HG03159 (cell line): ENCODE results near the gene POLR2B.
"Not testable (repeated sequence)": the region's sequence is repeated elsewhere in the genome, so short reads cannot be mapped to it uniquely, and the experiment has no call there.

ENCODE experiments used
- ATAC-seq: cut with Tn5 transposase; IDR thresholded peaks from one replicate; pipeline ENCODE4 v1.9.1; 2021; ENCODE audit warnings: mild to moderate bottlenecking, moderate library complexity; ENCODE audit not compliant: unreplicated experiment

The POLR2B gene

DNA sequence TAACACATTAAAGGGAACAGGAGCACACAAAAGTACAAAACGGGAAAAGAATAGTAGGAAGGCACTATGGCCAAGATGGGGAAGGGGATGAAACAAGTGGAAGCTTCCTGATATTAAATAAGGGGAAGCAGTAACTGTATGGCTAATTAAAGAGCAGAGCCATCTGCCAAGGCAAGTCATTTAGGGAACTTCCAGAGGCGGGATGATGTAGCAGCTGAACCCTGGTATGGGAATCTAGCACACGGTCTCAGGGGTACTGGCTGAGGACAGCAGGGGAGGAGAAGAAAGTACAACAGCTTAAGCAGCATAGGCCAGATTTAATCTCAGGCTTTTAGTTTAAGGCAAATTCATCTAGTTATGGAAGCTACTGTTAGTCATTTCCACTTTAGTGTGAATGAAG is 72.4 kb downstream of the POLR2B start:
- no peak for ATAC-seq

DNA sequence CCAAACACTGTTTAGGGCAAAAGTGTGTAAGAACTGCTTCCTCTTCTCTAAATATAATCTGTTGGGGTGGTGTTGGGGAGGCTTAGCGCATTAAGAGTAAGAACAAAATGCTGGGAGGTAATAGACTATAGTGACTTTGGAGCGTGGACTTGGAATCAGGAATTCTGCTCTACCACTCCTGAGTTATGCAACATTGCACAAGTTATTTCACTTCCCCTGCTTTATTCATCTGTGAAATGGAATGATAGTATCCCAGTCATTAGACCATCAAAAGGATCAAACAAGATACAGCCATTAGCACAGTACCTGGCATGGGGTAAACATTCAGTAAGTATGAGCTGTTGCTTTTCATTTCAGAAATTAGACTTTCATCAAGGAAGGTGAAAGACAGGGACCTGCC is 72.8 kb downstream of the POLR2B start:
- ATAC-seq: no peak

DNA sequence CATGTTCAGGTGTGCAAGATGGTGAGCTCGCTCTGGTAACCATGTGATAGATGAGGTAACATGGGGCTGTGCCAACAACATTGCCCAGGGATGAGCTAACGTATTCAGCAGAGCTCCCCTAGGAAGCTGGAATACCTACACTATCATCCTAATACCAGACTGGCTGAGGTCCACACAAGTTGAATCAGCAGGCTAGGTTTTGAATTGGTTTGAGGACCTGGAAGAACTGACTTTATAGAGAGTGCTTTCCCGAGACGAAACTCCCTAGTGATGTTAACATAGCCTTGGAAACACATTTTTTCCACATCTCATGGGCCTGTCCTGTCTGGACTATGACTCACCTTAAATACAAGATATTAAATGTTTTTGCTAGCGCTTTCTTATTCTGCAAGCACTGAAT is 74.8 kb downstream of the POLR2B start:
- ATAC-seq: no peak

DNA sequence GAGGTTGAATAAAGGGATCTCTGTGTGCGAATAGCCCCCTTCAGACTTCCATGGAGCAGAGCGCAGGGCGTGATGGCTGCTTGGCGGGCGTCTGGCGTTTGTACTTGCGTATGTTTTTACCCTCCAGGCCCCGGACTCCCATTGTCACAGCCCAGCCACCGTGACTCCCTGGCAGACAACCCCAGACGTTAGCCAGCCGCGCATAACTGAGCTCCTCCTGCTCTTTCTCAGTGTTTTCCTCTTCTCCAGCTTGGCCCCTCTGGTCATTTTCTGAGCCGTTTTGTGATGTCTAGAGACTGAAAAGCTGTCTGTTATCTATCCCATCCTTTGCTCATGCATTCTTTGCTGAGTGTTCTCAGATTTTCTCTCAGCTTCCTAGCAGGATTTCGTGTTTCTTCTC is 77.2 kb downstream of the POLR2B start:
- no peak for ATAC-seq

DNA sequence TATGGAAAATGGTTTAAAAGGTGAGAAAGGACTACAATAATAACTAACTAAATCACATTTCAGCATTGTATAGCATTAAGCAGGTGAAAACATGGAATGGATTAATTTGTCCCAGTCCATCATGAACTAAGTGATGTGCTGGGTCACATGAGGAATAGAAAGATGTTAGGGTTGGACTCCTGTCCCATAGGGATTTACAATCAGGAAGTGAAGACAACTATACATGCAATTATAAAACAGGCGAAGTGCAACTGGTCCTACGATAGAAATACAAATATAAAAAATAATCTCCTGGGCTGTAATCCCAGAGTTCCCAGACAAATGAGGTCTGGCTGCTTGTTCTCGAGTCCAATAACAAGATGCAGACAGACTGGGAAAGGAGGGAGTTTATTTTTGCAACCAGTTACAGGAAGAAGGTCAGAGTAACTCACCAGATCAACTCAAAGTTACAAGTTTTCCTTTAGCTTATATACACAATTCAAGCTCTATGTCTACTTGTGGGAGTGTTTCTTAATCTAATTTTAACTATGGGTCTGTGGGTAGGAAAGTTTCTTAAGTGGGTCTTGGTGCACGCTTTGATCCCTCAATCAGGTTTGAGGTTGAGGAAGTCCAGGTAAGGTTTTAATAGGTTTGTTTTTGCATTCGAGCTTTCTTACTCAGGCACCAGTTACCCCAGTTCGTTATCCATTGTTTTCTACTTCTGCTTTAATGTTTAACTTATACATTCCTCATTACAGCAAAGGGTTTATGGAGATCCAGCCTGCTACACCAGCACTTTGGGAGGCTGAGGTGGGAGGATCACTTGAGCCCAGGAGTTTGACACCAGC is 81.4 kb downstream of the POLR2B start:
- ATAC-seq: no peak

DNA sequence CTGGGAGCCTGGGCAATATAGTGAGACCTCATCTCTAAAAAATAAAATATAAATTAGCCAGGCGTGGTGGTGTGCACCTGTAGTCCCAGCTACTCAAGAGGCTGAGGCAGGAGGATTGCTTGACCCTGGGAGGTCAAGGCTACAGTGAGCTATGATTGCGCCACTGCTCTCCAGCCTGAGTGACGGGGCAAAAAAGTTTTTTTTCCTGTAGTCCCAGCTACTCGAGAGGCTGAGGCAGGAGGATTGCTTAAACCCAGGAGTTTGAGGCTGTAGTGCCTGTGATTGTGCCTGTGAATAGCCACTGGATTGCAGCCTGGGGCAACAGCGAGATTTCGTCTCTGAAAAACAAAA is 82.0 kb downstream of the POLR2B start:
- ATAC-seq: not testable (repeated sequence)

DNA sequence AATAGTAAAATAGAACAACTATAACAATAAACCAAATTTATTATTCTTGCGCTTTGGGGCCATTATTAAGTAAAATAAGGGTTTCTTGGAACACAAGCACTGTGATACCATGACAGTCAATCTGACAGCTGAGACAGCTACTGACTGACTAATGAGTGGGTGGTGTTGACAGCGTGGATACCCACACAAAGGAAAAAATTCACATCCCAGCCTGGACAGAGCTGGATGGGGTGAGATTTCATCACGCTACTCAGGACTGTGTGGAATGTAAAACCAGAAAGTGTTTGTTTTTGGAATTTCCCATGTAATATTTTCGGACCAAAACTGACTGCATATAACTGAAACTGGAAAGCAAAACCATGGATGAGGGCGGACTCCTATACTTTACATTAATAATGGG is 82.7 kb downstream of the POLR2B start:
- no peak for ATAC-seq

DNA sequence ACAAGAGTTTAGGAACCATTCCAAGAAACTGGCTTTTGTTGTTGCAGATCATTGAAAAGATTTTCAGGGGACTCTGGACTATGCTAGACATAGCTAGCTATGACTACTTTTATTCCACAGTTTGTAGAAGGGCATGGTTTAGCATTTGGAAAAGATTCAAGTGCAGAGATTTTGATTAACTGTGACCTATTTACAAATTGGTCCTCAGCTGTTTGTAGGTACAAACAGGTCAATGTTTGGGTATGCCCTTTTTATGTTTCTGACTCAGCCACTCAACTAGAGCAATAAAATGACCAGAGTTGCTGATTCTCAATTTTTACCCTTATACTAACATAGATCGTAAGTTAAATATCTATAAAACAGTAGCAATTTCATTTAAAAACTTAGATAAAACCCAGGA is 84.8 kb downstream of the POLR2B start:
- no peak for ATAC-seq

DNA sequence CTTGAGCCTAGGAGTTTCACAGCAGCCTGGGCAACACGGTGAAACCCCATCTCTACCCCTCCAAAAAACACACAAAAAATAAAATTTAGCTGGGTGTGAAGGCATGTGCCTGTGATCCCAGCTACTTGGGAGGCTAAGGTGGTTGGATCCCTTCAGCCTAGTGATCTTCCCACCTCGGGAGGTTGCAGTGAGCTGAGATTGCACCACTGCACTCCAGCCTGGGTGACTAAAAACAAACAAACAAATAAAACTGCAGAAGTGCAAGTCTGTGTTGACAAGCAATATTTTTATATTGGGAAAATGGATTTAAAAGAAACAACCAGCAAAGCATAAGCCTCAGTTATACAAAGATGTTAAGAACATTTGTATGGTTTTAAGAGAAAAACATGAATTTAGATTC is 85.4 kb downstream of the POLR2B start:
- ATAC-seq: no peak

DNA sequence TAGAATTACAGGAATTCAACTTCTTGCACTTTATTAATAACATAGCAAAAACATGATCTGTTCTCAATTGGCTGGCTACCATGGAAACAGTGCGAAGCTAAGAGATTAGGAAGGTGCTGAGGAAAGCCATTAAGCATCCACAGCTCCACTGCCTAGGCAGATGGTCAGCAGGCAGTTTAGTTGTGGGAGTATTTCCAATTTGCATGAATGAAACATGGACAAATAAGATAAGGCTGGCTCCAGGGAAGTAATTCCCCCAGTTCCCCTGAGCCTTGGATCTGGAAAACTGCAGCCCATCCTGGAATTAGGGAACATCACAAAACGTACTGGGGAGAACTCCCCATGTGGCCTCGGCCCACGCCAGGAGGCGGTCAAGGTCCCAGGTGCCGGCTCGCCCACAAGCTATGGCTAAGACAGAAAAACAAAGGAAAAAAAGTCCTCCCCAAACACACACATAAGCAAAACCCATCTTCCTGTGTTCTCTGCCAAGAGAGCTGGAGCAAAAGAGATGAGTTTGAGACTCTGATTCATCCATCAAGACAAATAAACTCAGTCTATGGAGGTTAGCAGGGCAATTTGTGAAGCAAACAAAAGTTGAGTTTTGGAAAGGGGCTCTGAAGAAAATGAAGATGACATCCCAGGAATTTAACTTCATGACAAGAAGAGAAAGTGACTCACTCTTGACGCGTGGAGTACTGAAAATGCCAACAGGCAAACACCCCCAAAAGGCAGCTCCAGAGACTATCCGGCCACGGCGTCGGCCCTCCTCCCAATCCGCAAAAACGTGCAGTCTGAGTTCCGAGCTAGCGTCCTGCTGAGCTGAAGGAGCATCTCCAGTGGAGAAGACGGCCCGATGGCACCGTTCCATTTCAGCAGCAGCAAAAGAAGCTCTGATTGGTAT is 86.4 kb downstream of the POLR2B start:
- ATAC-seq: no peak

DNA sequence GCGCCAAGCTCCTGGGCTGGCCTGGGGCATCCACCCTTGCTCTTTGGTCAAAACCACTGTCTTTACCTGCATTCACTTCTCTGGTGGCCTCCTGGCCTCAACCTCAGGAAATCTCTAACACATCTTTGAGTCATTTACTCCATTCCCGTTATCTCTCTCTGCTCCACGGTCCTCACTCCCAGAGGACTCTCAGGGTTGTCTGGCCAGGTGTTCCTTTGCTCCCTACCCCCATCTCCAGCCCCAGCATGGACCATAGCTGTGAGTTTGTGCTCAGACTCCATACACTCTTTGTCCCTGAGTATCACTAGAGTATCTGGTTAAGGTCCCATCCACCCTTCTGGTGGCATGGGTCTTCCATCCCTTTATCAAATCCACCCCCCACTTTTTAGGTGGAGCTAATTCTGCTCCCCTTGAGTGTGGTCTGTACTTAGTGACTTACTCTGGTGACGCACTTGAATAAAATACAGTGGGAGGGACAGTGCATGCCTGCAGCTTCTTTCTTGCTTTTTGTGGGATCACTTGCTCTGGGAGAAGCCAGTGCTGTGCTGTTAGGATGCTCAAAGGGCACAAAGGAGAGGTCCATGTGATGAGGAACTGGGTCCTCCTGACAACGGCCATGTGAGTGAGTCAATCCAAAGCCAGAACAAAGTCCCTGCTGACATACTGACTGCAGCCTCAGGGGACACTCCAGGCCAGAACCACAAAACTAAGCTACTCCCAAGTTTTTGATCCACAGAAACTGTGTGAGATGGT is 87.2 kb downstream of the POLR2B start:
- no peak for ATAC-seq

DNA sequence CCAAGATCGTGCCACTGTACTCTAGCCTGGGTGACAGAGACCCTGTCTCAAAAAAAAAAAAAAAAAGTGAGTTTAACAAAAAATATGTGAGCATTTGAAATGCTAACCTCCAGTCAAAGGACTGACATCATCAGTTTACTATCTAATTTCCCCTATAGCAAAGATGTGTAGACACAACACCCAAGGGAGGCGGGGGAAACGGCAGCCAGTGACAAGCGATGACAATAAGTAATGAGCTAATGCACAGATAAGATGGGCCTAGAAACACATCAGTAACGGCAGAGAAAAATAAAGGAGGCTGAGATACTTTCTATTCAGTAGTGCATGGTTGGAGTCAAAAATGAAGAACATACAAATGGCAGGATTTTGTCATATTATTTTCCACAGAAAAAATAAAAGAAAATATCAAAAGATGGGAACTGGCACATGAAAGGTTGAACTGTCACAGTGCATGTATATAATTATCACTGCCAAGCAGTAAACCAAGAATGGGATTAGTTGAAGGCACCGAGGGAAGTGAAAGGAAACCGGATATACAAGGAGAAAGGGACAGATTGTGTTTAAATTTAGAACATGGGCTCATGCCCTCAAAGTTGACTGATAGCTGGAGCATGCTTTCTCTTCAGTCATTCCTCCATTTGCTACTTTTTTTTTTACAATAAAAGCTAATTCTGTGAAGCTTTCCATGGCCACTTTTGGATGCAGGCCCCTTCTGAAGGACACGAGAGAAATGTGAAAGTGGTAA is 89.7 kb downstream of the POLR2B start:
- no peak for ATAC-seq

DNA sequence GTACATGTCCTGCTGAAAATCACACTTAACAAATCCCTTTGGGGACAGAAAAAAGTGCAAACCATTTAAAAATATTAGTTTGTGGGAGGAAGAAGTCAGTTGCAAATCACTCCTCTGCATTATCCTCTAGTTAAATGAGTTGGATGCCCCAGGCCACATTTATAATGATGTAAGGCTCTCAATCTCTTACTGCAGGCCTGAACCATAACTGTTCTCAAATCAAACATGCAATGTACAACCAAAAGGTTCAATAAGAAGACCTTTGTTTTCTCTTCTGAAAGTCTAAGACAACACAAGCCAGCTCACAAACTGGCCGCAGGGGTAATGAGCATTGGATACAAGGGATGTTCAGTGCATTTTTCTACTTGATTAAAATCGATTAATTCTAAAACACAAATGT is 91.8 kb downstream of the POLR2B start:
- no peak for ATAC-seq

DNA sequence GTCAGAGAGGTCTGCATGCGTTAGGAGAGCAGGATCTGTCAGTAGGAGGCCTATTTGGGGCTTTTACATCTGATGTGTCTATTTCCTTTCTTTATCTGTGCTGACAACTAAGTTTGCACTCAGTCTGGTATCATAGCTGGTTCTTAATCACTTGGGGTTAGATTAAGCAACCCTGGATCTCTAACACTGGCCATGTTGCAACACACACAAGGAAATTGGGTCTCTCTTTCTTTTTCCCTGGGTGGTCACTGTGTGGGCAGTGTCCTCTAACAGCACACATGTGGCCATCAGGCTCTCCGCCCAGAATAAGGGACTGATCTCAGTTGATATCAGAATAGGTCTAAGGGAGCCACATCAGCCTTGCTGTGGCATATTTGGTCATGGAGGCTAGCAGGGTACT is 92.6 kb downstream of the POLR2B start:
- ATAC-seq: no peak

DNA sequence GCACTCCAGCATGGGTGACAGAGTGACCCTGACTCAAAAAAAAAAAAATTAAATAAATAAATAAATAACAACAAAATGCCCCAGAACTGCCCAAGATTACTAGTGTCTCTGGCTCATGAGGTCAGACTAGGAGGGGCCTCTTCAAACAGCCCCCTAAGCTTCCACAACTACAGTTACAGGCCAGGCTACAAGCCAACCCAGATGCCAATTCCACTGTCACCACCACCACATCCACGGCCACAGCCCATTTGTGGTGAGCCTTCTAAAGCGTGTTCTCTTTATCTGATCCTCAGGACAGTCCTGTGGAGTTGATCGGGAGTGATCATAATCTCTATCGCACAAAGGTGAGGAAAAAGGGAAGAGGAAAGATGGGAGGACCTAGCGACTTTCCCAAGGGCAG is 94.9 kb downstream of the POLR2B start:
- no peak for ATAC-seq

DNA sequence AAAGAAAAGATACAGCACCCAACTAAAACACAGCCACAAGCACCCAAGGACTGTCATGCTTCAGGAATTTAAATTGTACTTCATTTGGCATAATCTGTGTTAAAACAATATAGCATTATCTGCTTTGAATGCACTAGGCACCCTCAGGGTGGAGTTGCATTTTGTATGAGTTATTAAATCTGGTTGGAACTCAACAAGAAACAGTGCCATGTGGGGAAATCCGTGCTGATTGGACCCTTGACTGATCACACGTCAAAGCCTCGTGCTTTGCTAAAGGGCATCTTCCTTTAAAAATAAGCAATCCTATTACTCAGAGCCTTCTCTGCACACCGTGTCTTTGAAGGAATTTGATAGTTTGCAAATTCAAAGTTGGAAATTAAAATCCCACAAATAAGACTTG is 96.0 kb downstream of the POLR2B start:
- ATAC-seq: no peak

DNA sequence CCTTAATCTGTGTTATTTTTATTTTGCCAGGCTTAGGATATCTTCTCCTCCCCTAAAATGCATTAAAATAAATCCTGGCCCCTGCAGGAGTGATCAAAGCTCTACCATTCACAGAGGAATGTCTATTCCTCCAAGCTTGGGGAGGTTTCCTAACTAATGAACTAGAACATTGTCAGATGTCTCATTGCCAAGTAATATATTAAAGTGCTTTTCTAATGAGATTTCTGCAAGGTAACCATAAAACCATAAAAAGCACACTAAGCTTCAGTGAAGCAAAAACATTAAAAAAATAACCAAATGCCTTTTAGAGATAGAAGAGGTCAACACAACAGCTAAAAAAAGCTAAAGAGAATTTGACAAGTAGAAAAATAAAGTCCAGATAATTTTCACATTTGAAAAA is 96.7 kb downstream of the POLR2B start:
- ATAC-seq: no peak

DNA sequence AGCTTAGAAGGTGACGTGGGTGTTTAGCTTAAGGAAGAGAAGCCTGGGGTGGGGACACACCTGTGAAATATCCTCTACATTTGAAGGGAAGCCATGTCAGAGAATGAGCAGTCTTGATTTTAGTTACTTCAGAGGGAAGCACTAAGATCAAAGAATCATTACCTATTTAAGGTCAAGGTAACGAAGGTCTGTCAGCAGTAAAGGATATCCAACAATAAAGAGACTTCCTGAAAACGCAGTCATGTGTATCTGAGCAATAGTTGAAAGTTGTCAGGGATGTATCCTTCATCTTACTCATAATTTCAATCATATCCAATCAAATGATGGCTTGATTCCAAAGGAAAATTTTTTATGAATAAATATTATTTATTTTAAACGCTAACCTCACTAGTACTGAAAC is 98.0 kb downstream of the POLR2B start:
- ATAC-seq: no peak

DNA sequence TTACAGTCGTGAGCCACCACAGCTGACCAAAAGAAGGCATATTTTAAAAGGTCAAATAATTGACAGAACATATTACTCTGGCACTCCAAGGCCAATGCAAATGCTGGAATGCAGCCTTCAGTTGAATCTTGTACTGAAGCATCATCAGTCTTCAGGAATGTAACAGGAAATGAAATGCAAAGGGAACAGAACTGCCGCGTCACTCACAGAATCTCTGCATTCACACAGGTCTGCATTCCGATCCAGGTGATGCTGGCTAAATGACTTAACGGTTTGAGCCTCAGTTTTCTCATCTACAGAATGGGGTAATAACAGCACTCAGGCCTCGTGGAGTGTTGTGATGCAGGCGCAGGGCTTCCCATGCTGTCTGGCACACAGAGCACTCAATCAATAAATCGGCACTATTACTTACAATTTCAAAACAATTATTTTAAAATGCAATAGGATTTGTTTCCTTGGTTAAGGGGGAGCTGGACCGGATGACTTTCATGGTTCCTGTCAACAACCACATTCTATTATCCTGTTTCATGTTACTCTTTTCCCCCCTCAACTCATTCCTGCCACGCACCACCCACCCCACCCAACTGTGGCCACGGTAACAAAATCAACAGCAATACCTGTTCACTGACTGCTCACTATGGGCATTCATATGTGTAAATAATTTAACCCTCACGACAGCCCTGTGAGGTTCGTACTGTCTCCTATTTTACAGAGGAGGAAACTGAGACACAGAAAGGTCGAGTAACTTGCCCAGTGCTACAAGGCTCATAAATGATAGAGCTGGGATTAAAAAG is 99.1 kb downstream of the POLR2B start:
- no peak for ATAC-seq
